Neuron (in vitro differentiated cells): ENCODE data around the gene REXO5.

Experiments used
- H2AFZ ChIP-seq: one replicate; pipeline ENCODE4 v1.6.1; 2013; ENCODE audit warnings: low read depth, mild to moderate bottlenecking, inconsistent platforms, low read length, moderate library complexity
- H3K27me3 ChIP-seq: one replicate; pipeline ENCODE4 v1.6.1; 2013; ENCODE audit warnings: low read length; ENCODE audit not compliant: insufficient read depth
- H3K36me3 ChIP-seq: one replicate; pipeline ENCODE4 v1.6.1; 2013; ENCODE audit warnings: low read length; ENCODE audit not compliant: insufficient read depth
- H3K4me1 ChIP-seq: one replicate; pipeline ENCODE4 v1.6.1; 2013; ENCODE audit warnings: low read length; ENCODE audit not compliant: insufficient read depth
- H3K4me3 ChIP-seq: 2 replicates; pipeline ENCODE4 v1.5.1; 2013; ENCODE audit warnings: mild to moderate bottlenecking, low read length, moderate library complexity
- H3K9me3 ChIP-seq: one replicate; pipeline ENCODE4 v1.6.1; 2013; ENCODE audit warnings: low read length

The REXO5 gene

DNA sequence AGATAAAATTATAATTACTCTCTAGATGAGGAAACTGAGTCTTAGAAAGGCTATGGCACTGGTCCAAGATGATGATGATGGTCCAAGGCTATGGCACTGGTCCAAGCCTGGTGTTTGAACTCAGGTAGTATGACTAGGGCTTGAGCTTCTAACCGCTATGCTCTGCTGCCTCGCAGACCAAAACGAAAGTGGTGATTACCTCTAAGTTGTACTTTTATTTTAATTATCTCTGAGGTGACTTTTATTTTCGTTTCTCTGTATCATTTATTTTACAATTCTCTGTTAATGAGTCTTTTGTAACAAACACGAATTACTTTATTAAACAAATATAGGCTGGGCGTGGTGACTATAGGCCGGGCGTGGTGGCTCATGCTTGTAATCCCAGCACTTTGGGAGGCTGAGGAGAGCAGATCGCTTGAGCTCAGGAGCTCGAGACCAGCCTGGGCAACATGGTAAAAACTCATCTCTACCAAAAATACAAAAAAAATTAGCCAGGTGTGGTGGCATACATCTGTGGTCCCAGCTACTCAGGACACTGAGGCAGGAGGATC lies 5.6 kb downstream of the REXO5 start:
- Histone ChIP-seq H3K27me3 (no peaks in the 10 kb centered on the region), H3K4me3 (no peak overlapping the region), H3K36me3 (peaks cover 11% of the 10 kb centered on the region), H3K9me3 (no peaks in the 10 kb centered on the region), H2AFZ (no peak overlapping the region), H3K4me1 (peaks cover 2% of the 10 kb centered on the region)

- H3K27me3 ChIP-seq = no peaks in the 10 kb centered on the region
These were observed 6.2 kb downstream of the REXO5 start for GRCh38 chr16:20812510-20812909.

GRCh38 chr16:20814784-20815183 lies 8.5 kb downstream of the REXO5 start:
- Histone ChIP-seq H3K4me3 (no peak overlapping the region), H3K9me3 (no peaks in the 10 kb centered on the region), H2AFZ (no peak overlapping the region), H3K4me1 (no peaks in the 10 kb centered on the region), H3K36me3 (peaks cover 22% of the 10 kb centered on the region), H3K27me3 (no peaks in the 10 kb centered on the region)

More at GRCh38 chr16:20812510-20812909, 6.2 kb downstream of the REXO5 start:
- Histone ChIP-seq H2AFZ (no peak overlapping the region), H3K4me1 (no peaks in the 10 kb centered on the region), H3K36me3 (peaks cover 11% of the 10 kb centered on the region), H3K9me3 (no peaks in the 10 kb centered on the region), H3K4me3 (no peak overlapping the region)

DNA sequence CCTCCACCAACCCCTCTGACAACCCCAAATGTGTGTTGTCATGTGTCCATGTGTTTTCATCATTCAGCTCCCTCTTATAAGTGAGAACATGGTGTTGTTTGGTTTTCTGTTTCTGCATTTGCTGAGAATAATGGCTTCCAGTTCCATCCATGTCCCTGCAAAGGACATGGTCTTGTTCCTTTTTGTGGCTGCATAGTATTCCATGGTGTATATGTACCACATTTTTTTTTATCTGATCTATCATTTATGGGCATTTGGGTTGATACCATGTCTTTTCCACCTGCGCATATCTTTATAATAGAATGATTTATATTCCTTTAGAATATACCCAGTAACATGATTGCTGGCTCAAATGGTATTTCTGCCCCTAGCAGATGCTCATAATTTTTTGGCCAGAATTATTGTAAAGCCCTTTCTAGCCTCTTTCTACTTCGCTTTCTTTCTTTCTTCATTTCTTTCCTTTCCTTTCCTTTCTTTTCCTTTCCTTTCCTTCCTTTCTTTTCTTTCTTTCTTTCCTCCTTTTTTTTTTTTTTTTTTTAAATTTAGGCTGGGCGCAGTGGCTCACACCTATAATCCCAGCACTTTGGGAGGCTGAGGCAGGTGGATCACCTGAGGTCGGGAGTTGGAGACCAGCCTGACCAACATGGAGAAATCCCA lies 12.7 kb downstream of the REXO5 start:
- H3K36me3 ChIP-seq = peaks cover 31% of the 10 kb centered on the region
- no peak overlapping the region for H2AFZ ChIP-seq
- H3K27me3 ChIP-seq = no peaks in the 10 kb centered on the region
- H3K4me3 ChIP-seq = no peak overlapping the region
- no peaks in the 10 kb centered on the region for H3K9me3 ChIP-seq
- H3K4me1 ChIP-seq = no peaks in the 10 kb centered on the region

- no peak overlapping the region for H3K4me3 ChIP-seq
- H2AFZ ChIP-seq = no peak overlapping the region
- peaks cover 29% of the 10 kb centered on the region for H3K36me3 ChIP-seq
These were observed 15.4 kb downstream of the REXO5 start for GRCh38 chr16:20821682-20822081.

DNA sequence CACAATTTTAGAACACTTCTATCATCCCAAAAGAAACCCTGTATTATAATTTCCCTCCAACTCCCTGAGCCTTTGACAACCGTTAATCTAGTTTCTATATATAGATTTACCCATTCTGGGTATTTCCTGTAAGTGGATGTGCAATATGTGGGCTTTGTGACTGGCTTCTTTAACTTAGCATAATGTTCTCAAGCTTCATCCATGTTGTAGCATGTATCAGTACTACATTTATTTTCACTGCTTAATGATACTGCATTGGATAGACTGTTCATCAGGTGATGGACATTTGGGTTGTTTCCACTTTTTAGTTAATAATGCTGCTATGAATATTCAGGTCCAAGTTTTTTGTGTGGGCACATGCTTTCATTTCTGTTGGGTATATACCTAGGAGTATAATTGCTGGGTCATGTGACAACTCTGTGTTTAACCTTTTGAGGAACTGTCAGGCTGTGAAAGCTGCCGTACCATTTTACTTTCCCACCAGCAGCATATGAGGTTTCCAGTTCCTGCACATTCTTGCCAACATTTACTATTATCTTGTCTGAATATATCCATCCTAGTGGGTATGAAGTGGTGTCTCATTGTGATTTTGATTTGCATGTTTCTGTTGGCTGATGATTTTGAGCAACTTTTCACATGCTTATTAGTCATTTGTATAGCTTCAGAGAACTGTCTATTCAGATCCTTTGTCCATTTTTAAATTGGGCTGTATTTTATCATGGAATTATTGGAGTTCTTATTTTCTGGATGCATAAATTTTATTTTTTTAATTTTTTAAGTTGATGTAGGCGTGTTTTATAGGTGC lies 16.4 kb downstream of the REXO5 start:
- Histone ChIP-seq H3K4me1 (no peaks in the 10 kb centered on the region), H3K9me3 (no peaks in the 10 kb centered on the region), H2AFZ (no peak overlapping the region), H3K36me3 (peaks cover 38% of the 10 kb centered on the region), H3K4me3 (no peak overlapping the region), H3K27me3 (no peaks in the 10 kb centered on the region)

More at GRCh38 chr16:20821682-20822081, 15.4 kb downstream of the REXO5 start:
- Histone ChIP-seq H3K9me3 (no peaks in the 10 kb centered on the region), H3K27me3 (no peaks in the 10 kb centered on the region), H3K4me1 (no peaks in the 10 kb centered on the region)

DNA sequence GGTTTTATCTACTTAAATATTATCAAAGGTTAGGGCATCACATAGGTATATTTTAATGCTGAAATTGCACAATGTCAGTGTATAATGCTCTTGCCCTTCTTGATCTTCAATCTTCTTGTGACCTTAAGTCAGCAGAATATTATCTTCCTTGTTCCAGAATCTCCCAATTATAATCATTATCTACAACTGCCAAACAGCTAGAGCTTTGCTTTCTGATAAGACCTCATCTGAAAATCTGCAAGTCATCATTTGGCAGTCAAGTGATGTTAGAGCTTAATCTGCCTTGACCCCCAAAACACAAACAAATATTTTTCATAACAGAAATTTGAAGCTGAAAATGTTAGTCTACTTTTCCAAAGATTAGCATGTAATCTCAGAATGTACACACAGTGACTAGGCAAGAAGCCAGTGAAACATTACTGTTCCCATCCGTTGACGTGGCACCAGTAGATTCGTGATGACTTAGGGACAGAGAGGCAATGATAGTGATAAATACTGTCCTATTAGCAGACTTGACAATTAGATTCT lies 19.8 kb downstream of the REXO5 start:
- H3K4me1 ChIP-seq = no peaks in the 10 kb centered on the region
- no peaks in the 10 kb centered on the region for H3K27me3 ChIP-seq
- no peak overlapping the region for H3K4me3 ChIP-seq
- H3K36me3 ChIP-seq = peaks cover 36% of the 10 kb centered on the region
- no peak overlapping the region for H2AFZ ChIP-seq
- no peaks in the 10 kb centered on the region for H3K9me3 ChIP-seq

DNA sequence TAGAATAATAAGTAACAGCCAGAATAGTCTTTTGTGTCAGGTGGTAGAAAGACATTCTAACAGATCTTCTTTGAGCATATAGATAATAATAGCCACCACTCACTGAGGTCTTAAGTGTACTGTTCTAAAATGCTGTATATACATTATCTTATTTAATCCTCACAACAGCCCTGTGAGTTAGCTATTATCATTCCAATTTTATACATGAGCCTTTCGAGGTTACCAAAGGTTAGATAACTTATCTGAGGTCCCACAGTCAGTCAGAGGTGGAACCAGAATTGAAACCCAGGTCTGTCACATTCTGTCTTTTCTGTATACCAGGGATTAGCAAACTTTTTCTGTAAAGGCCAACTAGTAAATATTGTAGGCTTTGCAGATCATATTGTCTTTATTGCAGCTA lies 23.2 kb downstream of the REXO5 start:
- Histone ChIP-seq H3K4me1 (no peaks in the 10 kb centered on the region), H3K4me3 (no peak overlapping the region), H3K9me3 (peaks cover 1% of the 10 kb centered on the region), H3K36me3 (peaks cover 51% of the 10 kb centered on the region), H2AFZ (no peak overlapping the region), H3K27me3 (no peaks in the 10 kb centered on the region)

DNA sequence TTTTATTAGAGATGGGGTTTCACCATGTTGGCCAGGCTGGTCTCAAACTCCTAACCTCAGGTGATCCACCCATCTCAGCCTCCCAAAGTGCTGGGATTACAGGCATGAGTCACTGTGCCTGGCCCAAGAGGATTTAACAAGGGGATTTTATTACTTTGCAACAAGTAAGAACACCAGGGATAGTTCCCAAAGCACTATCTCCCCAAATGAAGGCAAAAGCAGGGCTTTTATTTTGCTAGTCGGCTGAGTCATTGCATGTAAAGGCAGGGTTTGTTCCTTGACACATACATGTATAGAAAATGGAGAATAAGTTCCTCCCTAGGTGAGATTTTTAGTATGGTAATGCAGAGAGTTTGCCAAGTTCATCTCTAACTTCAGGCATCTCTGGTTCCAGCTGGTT lies 24.0 kb downstream of the REXO5 start:
- H3K36me3 ChIP-seq = peaks cover 55% of the 10 kb centered on the region
- no peaks in the 10 kb centered on the region for H3K4me1 ChIP-seq
- H3K27me3 ChIP-seq = no peaks in the 10 kb centered on the region
- peaks cover 1% of the 10 kb centered on the region for H3K9me3 ChIP-seq
- no peak overlapping the region for H2AFZ ChIP-seq
- no peak overlapping the region for H3K4me3 ChIP-seq

DNA sequence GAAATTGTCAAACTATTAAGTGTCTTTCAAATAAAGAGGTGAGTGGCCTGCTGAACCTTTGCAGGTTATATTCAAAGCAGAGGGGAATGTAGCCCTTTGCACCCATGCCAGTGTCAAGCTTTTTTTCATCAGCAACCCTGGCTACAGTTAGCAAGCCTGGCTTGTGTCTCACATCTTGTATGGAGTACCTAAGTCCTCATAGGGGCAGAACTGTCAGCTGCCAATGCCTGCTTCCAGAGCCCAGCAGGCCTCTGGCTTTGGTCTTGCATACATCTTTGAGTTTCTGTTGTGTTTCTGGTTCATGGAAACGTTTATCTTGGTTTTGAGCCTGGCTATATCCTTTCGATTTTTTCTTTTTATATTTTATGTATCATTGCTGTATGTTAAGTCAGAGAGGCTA lies 26.8 kb downstream of the REXO5 start:
- Histone ChIP-seq H3K27me3 (no peaks in the 10 kb centered on the region), H2AFZ (no peak overlapping the region), H3K4me3 (no peak overlapping the region), H3K36me3 (peaks cover 44% of the 10 kb centered on the region), H3K4me1 (no peaks in the 10 kb centered on the region), H3K9me3 (peaks cover 13% of the 10 kb centered on the region)

GRCh38 chr16:20838240-20838639 lies 31.9 kb downstream of the REXO5 start:
- H3K36me3 ChIP-seq = peaks cover 36% of the 10 kb centered on the region
- no peak overlapping the region for H2AFZ ChIP-seq
- H3K4me1 ChIP-seq = no peaks in the 10 kb centered on the region
- no peak overlapping the region for H3K4me3 ChIP-seq
- no peaks in the 10 kb centered on the region for H3K27me3 ChIP-seq
- peaks cover 13% of the 10 kb centered on the region for H3K9me3 ChIP-seq

GRCh38 chr16:20839504-20839903 lies 33.2 kb downstream of the REXO5 start:
- Histone ChIP-seq H3K36me3 (peaks cover 30% of the 10 kb centered on the region), H3K4me3 (no peak overlapping the region), H2AFZ (no peak overlapping the region), H3K27me3 (no peaks in the 10 kb centered on the region), H3K4me1 (no peaks in the 10 kb centered on the region), H3K9me3 (peaks cover 12% of the 10 kb centered on the region)

DNA sequence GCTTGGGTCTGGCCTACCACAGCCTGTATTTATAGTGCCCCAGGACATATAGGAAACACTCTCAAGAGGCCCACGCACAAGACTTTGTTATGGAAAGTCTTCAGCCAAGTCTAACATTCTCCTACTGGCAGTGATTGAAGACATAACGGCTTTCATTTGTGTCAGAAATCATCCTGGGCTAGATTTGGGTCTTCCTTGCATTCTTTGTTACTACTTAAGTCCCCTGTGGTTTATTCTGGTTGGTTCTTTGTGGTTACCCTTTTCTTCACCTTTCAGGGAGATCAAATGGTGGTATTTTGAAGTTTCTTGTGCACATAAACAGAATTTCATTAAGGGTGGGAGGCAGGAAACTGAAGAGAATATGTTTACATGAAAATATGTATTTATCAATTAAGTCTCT lies 37.7 kb downstream of the REXO5 start:
- H3K4me3 ChIP-seq = no peak overlapping the region
- no peaks in the 10 kb centered on the region for H3K27me3 ChIP-seq
- H2AFZ ChIP-seq = no peak overlapping the region
- H3K4me1 ChIP-seq = no peaks in the 10 kb centered on the region
- no peaks in the 10 kb centered on the region for H3K9me3 ChIP-seq
- H3K36me3 ChIP-seq = peaks cover 31% of the 10 kb centered on the region
